GM23338 (cell line): ENCODE results near the gene ATP6V0A4.

Source experiments
- EZH2 ChIP-seq: fragments of 200-600 bp; sonication (generic); IDR thresholded peaks from one replicate; pipeline ENCODE4 v1.8.0; 2017; ENCODE audit warnings: antibody characterized with exemption, mild to moderate bottlenecking, low read depth; ENCODE audit not compliant: unreplicated experiment
- EZH2phosphoT487 ChIP-seq: fragments of 200-600 bp; sonication (generic); IDR thresholded peaks from one replicate; pipeline ENCODE4 v1.8.1; 2018; ENCODE audit warnings: antibody characterized with exemption; ENCODE audit not compliant: unreplicated experiment
- JUNB ChIP-seq: IDR thresholded peaks from one replicate; pipeline ENCODE4 v1.6.1; 2016; ENCODE audit warnings: antibody characterized with exemption; ENCODE audit not compliant: unreplicated experiment
- NANOG ChIP-seq: IDR thresholded peaks from 2 replicates; pipeline ENCODE4 v1.6.1; 2016; ENCODE audit warnings: antibody characterized with exemption, borderline replicate concordance
- POLR2AphosphoS5 ChIP-seq: IDR thresholded peaks from 2 replicates; pipeline ENCODE4 v1.6.1; 2016; ENCODE audit warnings: antibody characterized with exemption, low read depth
- STAT1 ChIP-seq: IDR thresholded peaks from one replicate; pipeline ENCODE4 v1.6.1; 2016; ENCODE audit warnings: antibody characterized with exemption; ENCODE audit not compliant: unreplicated experiment
- ZNF114 ChIP-seq: fragments of 250-450 bp; sonication (Bioruptor Pico); IDR thresholded peaks from 2 replicates; pipeline ENCODE4 v1.5.0; 2020; ENCODE audit warnings: mild to moderate bottlenecking, moderate library complexity
- TF ChIP-seq, protein P1 (sequence below), 2 experiments: fragments of 200-600 bp in 1 of 2; sonication (generic) in 1 of 2; conservative IDR thresholded peaks; 2 replicates each; pipeline versions ENCODE4 v1.5.1 to v1.6.1; 2016 to 2017; ENCODE audit warnings: antibody characterized with exemption in 2 of 2, low read depth in 2 of 2, mild to moderate bottlenecking in 2 of 2, moderate library complexity in 1 of 2
- TF ChIP-seq, protein P2 (sequence below): IDR thresholded peaks from one replicate; pipeline ENCODE4 v1.6.1; 2018; ENCODE audit warnings: antibody characterized with exemption; ENCODE audit not compliant: unreplicated experiment
- TF ChIP-seq, protein P3 (sequence below): IDR thresholded peaks from 2 replicates; pipeline ENCODE4 v1.6.1; 2016; ENCODE audit warnings: antibody characterized with exemption

DNA sequence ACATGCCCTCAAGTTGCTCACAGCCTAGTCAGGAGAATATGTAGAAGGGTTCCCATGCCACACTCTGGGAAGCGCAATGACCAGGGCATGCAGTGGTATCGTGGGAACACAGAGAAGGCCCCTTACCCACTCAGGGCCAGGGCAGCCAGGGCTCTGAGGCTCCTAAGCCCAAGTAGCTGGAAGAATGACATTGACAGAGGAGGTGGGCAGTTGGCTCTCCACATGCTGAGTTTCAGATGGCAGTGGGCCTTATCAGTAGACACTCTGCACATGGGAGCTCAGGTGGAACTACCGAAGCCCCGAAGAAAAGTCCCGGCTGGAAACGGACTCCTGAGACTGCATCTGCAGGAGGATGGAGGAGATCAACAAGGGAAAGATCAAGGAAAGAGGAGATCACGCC, 81.1 kb downstream of the ATP6V0A4 start:
- TF ChIP-seq, protein P1, sequence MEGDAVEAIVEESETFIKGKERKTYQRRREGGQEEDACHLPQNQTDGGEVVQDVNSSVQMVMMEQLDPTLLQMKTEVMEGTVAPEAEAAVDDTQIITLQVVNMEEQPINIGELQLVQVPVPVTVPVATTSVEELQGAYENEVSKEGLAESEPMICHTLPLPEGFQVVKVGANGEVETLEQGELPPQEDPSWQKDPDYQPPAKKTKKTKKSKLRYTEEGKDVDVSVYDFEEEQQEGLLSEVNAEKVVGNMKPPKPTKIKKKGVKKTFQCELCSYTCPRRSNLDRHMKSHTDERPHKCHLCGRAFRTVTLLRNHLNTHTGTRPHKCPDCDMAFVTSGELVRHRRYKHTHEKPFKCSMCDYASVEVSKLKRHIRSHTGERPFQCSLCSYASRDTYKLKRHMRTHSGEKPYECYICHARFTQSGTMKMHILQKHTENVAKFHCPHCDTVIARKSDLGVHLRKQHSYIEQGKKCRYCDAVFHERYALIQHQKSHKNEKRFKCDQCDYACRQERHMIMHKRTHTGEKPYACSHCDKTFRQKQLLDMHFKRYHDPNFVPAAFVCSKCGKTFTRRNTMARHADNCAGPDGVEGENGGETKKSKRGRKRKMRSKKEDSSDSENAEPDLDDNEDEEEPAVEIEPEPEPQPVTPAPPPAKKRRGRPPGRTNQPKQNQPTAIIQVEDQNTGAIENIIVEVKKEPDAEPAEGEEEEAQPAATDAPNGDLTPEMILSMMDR (conservative IDR thresholded peaks at IDR 0.05; ENCODE audit: low read depth in 2 of 2): no peak
- TF ChIP-seq, protein P2, sequence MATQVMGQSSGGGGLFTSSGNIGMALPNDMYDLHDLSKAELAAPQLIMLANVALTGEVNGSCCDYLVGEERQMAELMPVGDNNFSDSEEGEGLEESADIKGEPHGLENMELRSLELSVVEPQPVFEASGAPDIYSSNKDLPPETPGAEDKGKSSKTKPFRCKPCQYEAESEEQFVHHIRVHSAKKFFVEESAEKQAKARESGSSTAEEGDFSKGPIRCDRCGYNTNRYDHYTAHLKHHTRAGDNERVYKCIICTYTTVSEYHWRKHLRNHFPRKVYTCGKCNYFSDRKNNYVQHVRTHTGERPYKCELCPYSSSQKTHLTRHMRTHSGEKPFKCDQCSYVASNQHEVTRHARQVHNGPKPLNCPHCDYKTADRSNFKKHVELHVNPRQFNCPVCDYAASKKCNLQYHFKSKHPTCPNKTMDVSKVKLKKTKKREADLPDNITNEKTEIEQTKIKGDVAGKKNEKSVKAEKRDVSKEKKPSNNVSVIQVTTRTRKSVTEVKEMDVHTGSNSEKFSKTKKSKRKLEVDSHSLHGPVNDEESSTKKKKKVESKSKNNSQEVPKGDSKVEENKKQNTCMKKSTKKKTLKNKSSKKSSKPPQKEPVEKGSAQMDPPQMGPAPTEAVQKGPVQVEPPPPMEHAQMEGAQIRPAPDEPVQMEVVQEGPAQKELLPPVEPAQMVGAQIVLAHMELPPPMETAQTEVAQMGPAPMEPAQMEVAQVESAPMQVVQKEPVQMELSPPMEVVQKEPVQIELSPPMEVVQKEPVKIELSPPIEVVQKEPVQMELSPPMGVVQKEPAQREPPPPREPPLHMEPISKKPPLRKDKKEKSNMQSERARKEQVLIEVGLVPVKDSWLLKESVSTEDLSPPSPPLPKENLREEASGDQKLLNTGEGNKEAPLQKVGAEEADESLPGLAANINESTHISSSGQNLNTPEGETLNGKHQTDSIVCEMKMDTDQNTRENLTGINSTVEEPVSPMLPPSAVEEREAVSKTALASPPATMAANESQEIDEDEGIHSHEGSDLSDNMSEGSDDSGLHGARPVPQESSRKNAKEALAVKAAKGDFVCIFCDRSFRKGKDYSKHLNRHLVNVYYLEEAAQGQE: no peak
- TF ChIP-seq EZH2 (no peak), POLR2AphosphoS5 (no peak), EZH2phosphoT487 (no peak), ZNF114 (CRISPR knock-in tag) (no peak), JUNB (no peak), NANOG (no peak), STAT1 (no peak)
- TF ChIP-seq, protein P3, sequence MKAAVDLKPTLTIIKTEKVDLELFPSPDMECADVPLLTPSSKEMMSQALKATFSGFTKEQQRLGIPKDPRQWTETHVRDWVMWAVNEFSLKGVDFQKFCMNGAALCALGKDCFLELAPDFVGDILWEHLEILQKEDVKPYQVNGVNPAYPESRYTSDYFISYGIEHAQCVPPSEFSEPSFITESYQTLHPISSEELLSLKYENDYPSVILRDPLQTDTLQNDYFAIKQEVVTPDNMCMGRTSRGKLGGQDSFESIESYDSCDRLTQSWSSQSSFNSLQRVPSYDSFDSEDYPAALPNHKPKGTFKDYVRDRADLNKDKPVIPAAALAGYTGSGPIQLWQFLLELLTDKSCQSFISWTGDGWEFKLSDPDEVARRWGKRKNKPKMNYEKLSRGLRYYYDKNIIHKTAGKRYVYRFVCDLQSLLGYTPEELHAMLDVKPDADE: no peak
